Measurements from ENCODE around the gene MAP3K13.

DNA sequence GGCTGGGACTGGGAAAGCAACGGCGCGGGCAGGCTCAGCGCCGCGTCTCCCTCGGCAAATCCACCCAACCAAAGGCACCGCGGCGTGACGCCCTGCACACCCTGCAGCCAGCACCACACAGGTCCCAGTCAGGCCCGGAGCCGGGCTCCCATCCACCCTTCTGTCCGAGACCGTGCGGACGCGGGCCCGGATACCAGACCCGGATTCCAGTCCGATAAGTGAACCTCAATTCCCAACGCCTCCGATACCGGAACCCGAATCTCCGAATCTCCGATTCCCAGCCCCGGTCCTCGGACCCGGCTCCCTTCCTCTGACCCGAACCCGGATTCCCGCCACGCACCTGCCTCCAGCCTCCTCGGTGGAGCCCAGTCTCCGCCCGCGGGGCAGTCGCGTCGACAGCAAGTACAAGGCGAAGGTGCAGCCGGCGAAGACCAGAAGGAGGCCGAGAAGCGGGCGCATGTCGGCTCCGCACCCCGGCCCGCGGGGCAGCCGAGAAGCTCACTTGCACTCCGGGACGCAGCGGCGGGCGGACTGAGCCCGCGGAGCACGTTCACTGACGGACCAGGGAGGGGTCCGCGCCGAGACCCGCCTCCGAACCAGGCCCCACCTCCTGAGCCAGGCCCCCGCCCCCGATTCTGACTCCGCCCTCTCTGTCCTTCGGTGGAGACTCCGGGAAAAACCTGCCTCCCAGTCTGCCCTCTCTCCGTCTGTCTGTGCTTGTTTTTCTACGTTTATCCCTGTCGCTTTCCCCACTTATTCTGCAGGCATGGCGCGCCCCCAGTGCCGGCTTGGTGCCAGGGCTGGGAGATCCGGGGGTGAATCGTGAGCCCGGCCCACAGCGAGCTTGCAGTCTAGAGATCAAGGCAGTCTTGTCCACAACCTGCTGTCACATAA lies 135.8 kb downstream of the MAP3K13 start, which contains the start of gene TMEM41A:
- TF ChIP-seq POLR2AphosphoS5 (IDR thresholded peaks at IDR 0.05) (peak; percentile 84 to 97 (median 94)), POLR2A (IDR thresholded peaks at IDR 0.05) (peak; percentile 42 to 75), EP300 (IDR thresholded peaks at IDR 0.05) (no peak)
- TF ChIP-seq, protein P1, sequence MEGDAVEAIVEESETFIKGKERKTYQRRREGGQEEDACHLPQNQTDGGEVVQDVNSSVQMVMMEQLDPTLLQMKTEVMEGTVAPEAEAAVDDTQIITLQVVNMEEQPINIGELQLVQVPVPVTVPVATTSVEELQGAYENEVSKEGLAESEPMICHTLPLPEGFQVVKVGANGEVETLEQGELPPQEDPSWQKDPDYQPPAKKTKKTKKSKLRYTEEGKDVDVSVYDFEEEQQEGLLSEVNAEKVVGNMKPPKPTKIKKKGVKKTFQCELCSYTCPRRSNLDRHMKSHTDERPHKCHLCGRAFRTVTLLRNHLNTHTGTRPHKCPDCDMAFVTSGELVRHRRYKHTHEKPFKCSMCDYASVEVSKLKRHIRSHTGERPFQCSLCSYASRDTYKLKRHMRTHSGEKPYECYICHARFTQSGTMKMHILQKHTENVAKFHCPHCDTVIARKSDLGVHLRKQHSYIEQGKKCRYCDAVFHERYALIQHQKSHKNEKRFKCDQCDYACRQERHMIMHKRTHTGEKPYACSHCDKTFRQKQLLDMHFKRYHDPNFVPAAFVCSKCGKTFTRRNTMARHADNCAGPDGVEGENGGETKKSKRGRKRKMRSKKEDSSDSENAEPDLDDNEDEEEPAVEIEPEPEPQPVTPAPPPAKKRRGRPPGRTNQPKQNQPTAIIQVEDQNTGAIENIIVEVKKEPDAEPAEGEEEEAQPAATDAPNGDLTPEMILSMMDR (IDR thresholded peaks at IDR 0.05), result no peak

All from sigmoid colon (tissue), 4 donors.